Bronchial epithelial cell (primary cell): ENCODE data around the gene KIF1C. TPM values are rescaled to one million over a fixed set of nuclear protein-coding genes. Genes with fewer than 3 reads are reported as not detected.

ENCODE experiments used
- DNase-seq: peaks from one replicate; pipeline ENCODE4 v3.0.0-alpha.2; 2010; ENCODE audit warnings: low read depth
- FAIRE-seq: peaks from 2 replicates; lab custom pipeline; 2011; peaks lifted over from hg19 to GRCh38; lab: Jason Lieb, UNC
- H3K27me3 ChIP-seq: 2 replicates; pipeline ENCODE4 v1.5.1; 2011; ENCODE audit warnings: low read length; ENCODE audit not compliant: control insufficient read depth, insufficient read depth
- H3K36me3 ChIP-seq: 2 replicates; pipeline ENCODE4 v1.5.1; 2011; ENCODE audit warnings: low read length; ENCODE audit not compliant: control insufficient read depth, insufficient read depth
- H3K4me3 ChIP-seq: 2 replicates; pipeline ENCODE4 v1.5.1; 2011; ENCODE audit warnings: mild to moderate bottlenecking, low read depth, low read length, control low read depth
- total RNA-seq: library from RNA; depleted of rRNA; stranded (reverse); fragments of >200 nt; gene quantifications from 2 replicates; pipeline ENCODE4 v1.2.1, GENCODE V29; 2014
- TF ChIP-seq, protein P1 (sequence below): IDR thresholded peaks from 2 replicates; pipeline ENCODE4 v1.5.1; 2011; ENCODE audit warnings: mild to moderate bottlenecking, moderate library complexity, low read length, control low read depth, inconsistent platforms; ENCODE audit not compliant: insufficient read depth, severe bottlenecking

KIF1C gene
- total RNA-seq, 1 donor from 2014 or later, result 89.0 TPM

GRCh38 chr17:5045496-5045895, 47.7 kb downstream of the KIF1C start:
- no peaks in the 10 kb centered on the region for H3K36me3 ChIP-seq
- TF ChIP-seq, protein P1, sequence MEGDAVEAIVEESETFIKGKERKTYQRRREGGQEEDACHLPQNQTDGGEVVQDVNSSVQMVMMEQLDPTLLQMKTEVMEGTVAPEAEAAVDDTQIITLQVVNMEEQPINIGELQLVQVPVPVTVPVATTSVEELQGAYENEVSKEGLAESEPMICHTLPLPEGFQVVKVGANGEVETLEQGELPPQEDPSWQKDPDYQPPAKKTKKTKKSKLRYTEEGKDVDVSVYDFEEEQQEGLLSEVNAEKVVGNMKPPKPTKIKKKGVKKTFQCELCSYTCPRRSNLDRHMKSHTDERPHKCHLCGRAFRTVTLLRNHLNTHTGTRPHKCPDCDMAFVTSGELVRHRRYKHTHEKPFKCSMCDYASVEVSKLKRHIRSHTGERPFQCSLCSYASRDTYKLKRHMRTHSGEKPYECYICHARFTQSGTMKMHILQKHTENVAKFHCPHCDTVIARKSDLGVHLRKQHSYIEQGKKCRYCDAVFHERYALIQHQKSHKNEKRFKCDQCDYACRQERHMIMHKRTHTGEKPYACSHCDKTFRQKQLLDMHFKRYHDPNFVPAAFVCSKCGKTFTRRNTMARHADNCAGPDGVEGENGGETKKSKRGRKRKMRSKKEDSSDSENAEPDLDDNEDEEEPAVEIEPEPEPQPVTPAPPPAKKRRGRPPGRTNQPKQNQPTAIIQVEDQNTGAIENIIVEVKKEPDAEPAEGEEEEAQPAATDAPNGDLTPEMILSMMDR, result no peak
- H3K4me3 ChIP-seq, result no peak overlapping the region
- no peaks in the 10 kb centered on the region for H3K27me3 ChIP-seq
- FAIRE-seq (no peak), DNase-seq (no peak)

- FAIRE-seq, result no peak
- DNase-seq, result no peak
- Histone ChIP-seq H3K27me3 (no peaks in the 10 kb centered on the region), H3K36me3 (no peaks in the 10 kb centered on the region), H3K4me3 (no peak overlapping the region)
- TF ChIP-seq, protein P1, result no peak
Observed at GRCh38 chr17:5047446-5047845, 49.7 kb downstream of the KIF1C start.

DNA sequence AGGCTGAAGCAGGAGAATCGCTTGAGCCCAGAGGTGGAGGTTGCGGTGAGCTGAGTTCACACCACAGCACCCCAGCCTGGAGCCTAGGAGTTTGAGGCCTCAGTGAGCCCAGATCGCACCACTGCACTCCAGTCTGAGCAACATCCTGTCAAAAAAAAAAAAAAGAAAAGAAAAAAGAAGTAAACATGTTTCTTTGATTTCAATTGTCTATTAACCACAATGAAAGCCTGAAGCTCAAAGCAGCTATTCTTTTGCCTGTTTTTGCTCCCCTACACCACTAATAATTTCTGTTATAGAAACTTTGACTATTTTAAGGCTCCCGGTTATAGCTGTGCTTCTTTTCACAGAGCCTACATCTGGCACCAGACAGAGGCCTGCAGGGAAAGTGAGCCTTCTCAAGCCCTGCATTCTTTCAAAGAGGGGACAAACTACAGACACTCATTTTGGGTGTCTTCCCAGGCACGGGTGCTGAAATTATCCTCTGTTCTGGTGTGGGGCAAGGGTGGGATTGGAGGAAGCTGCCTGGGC, 51.6 kb downstream of the KIF1C start:
- DNase-seq, result no peak
- no peaks in the 10 kb centered on the region for H3K27me3 ChIP-seq
- FAIRE-seq, result no peak
- H3K36me3 ChIP-seq, result no peaks in the 10 kb centered on the region
- no peak overlapping the region for H3K4me3 ChIP-seq
- TF ChIP-seq, protein P1, result no peak

DNA sequence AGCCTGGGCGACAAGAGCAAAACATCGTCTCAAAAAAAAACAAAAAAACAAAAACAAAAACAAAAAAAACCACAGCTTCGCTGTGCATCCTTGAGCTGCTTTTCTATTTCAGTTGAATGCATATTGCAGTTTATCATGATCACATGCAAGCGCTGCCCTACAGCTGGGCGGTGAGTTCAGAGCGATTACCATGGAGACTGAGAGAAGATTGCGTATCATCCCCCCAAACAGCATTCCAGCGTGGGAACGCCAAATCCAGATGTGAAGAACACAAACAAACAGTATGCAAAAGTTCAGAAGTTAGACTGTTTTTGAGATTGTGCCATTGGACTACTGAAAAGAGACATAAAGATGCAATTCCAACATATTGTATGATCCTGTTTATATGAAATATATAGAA, 52.5 kb downstream of the KIF1C start:
- no peaks in the 10 kb centered on the region for H3K36me3 ChIP-seq
- no peak overlapping the region for H3K4me3 ChIP-seq
- H3K27me3 ChIP-seq, result no peaks in the 10 kb centered on the region
- no peak for DNase-seq
- TF ChIP-seq, protein P1, result no peak
- FAIRE-seq, result no peak

DNA sequence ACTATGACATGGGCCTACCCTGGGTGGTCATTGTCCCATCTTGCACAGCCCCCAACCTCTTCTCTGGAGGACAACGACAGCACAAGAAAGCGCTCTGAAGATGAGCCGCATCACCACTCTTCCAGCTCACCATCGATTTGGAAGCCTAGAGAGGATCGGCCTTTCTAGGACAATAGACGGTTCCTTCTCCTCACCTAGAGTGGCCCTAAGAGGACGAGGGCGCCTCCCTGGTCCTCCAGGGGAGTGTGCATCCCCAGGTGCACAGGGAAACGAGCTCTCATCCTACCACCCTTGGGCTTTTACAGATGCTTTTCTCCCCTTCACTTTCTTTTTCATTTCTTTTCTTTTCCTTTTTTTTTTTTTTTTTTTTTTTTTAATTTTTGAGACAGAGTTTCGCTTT, 57.8 kb downstream of the KIF1C start:
- FAIRE-seq, result no peak
- DNase-seq, result no peak
- TF ChIP-seq, protein P1, result no peak
- no peaks in the 10 kb centered on the region for H3K36me3 ChIP-seq
- H3K27me3 ChIP-seq, result no peaks in the 10 kb centered on the region
- H3K4me3 ChIP-seq, result no peak overlapping the region

DNA sequence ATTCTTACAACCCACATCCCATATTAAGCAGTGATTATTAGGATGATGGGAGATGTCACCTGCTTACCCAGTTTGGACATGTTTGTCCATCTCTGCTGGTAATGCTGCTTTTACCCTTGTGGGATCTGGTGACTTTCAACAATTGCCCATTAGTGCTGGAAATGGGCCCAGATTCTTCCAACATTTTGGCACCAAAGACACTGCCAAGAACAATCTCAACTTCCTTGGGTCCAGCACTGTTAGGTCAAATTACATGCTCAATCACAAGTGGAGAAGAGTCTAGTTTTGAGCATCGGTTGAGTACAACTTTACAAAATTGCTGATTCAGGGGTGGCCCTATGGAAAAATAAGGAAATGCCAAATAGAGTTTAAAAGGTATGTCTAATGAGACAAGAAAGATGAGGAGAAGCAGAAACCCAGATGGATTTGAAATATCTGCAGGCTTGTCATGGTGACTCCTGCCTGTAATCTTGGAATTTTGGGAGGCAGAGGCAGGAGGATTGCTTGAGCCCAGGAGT, 67.5 kb downstream of the KIF1C start:
- TF ChIP-seq, protein P1, result no peak
- Histone ChIP-seq H3K4me3 (no peak overlapping the region), H3K36me3 (no peaks in the 10 kb centered on the region), H3K27me3 (no peaks in the 10 kb centered on the region)
- no peak for DNase-seq
- FAIRE-seq, result no peak
